ENCODE data around the gene NGB. TPM values are rescaled to one million over a fixed set of nuclear protein-coding genes. Genes with fewer than 3 reads are reported as not detected.
"Not testable (repeated sequence)": the region's sequence is repeated elsewhere in the genome, so short reads cannot be mapped to it uniquely, and the experiment has no call there.

The NGB gene
- polyA plus RNA-seq, 3 donors, result not detected

- peak in 10 of 11 donors; percentile 53 to 80 (median 70) for DNase-seq (ENCODE audit: extremely low read depth in 1 of 11, low read depth in 9 of 11, low spot score in 4 of 11)
Measured at GRCh38 chr14:77301103-77301502, 30.1 kb upstream of the NGB start.

DNA sequence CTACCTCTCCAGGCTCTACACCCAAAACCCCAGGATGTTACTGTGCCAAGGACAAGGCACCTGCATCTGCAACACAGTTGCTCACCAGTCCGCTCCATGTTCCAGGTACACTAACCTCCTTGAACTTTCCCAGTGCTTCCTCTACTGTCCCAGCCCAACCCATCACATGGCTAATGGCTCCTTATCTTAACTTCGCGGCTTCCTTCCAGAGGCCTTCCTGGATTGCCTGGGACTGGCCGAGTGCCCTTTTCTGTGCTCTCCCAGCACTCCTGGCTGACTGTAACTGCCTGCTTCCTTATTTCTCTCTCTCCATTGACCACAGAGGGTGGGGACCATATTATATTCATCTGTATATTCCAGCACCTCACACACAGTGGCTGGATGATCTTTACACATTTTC is 28.8 kb upstream of the NGB start:
- no peak for DNase-seq (ENCODE audit: extremely low read depth in 1 of 11, low read depth in 9 of 11, low spot score in 4 of 11)

DNA sequence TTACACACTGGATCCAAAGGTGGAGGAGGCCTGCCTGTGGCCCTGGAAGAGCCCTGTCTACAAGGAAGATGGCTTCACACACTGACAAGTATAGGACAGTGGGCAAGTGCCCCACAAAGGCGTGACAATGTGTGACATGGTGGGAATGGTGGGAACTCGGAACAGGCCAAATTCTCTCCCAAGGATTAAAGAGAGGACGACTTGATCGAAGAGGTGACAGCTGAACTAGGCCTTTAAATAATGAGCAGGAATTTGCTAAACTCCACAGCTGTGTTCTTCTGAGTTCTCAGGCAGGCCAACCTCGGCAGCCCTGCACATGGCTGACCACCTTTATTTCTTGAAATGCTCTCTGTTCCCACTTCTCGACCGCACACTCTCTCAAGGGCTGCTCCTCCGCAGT is 25.9 kb upstream of the NGB start:
- no peak for DNase-seq (ENCODE audit: extremely low read depth in 1 of 11, low read depth in 9 of 11, low spot score in 4 of 11)

GRCh38 chr14:77296155-77296554 is 25.1 kb upstream of the NGB start:
- DNase-seq (ENCODE audit: extremely low read depth in 1 of 11, low read depth in 9 of 11, low spot score in 4 of 11), result no peak

GRCh38 chr14:77290705-77291104 is 19.7 kb upstream of the NGB start:
- no peak for DNase-seq (ENCODE audit: extremely low read depth in 1 of 11, low read depth in 9 of 11, low spot score in 4 of 11)

- no peak for DNase-seq (ENCODE audit: extremely low read depth in 1 of 11, low read depth in 9 of 11, low spot score in 4 of 11)
Measured at GRCh38 chr14:77286576-77286975, 15.6 kb upstream of the NGB start.

DNA sequence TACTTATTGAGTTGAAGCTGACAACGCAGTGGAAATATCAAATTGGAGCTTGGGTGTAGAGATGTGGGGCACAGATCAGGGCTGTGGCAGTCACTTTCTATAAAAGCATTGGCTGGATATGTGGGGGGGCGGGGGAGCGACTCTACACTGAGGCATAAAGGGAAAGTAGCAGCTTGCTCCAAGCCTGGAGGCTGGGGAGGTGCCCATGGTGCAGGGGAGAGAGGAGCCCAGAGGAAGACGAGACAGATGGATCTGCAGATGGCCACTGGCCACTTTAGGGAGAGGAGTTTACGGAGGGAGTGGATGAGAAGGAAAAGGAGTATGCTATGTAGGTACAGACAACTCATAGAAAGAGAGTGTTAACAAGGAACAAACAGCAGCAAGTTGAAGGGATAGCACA is 13.5 kb upstream of the NGB start:
- DNase-seq (ENCODE audit: extremely low read depth in 1 of 11, low read depth in 9 of 11, low spot score in 4 of 11), result no peak

- no peak for DNase-seq (ENCODE audit: extremely low read depth in 1 of 11, low read depth in 9 of 11, low spot score in 4 of 11)
Measured at GRCh38 chr14:77284066-77284465, 13.1 kb upstream of the NGB start.

DNA sequence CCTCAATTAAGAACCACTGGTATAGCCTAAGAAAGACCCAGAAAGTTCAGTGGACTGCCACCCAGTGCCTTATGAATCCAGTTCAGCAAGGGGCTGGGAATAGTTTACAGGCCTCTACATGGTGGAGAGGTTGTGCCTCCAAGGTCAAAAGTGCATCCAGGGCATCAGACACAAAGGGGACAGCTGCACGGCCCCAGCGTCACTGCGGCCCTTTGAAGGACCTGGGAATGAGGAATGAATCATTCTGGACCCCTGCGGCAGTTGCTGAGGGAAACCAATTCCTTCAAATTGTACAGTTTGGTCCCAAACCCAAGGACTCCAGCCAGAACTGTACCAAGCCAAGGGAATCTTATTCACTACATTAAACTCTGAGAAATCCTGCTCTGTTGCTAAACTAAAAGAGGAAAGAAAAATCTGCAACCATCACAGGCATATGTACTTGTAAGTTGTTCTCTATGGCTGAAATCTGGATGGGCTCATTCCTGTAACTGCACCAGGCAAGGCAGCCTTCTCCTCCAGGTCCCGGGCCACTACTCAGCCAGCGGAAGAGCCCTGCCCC is 10.9 kb upstream of the NGB start:
- DNase-seq (ENCODE audit: extremely low read depth in 1 of 11, low read depth in 9 of 11, low spot score in 4 of 11), result no peak

DNA sequence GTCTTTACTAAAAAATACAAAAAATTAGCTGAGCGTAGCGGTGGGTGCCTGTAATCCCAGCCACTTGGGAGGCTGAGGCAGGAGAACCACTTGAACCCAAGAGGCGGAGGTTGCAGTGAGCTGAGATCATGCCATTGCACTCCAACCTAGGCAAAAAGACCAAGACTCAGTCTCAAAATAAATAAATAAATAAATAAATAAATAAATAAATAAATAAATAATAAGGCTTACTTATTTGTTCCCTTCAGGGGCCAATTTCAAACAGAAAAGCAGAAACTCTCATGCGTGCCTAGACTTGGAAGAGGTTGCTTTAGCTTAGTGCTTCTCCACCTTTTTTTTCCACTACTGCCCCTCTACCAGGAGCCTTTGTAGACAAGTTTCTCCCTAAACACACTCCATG is 9.9 kb upstream of the NGB start:
- not testable (repeated sequence) for DNase-seq (ENCODE audit: extremely low read depth in 1 of 11, low read depth in 9 of 11, low spot score in 4 of 11)

DNA sequence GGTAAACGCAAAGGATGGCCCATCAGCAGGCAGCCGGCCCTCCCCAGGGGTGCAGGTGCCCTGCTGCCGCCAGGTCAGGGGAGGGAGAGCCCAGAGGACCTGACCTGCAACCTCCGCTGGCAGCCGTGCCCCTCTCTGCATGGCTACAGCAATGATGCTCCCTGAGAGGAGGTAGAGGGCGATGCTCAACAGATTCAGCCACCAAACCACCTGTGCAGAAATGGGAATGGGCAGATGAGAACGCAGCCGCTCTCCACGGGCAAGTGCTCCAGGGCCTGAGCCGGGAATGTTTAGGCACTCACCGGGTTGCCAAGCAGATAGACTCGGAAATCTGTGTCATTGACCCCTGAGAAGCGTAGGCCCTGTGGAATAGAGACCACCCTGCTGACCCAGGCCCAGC is 8.7 kb upstream of the NGB start:
- DNase-seq (ENCODE audit: extremely low read depth in 1 of 11, low read depth in 9 of 11, low spot score in 4 of 11), result no peak

DNA sequence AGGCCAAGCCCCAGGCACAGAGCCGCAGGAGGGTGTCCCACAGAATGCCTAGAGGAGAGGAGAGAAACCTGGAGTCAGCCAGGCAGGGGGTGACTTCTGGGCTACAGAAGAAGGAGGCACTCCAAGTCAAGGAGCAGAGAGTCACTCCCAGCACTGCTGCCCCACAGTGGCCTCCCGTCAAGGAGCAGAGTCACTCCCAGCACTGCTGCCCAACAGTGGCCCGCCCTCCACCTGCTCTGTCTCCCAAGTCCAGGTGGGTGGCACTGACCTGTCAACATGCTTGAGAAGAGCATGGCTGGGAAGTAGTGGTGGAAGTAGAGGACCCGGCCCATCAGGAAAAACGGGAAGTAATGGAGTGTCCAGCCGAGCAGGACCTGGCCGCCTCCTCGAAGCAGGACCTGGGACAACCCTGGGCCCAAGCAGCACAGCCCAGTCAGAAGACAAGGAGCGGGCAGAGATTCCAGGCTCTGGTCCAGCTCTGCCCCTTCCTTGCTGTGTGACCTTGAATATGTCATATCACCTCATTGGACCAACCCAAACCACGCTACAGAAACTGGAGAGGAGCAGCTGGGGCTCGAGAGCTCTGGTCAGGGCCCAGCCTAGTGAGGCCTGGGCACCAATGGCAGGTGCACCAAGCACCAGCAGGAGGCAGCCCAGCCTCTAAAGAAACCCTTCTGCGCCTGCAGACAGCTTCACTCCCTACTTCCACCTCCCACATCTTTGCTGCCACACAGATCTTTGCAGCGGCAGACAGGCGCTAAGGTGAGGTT is 7.6 kb upstream of the NGB start:
- DNase-seq (ENCODE audit: extremely low read depth in 1 of 11, low read depth in 9 of 11, low spot score in 4 of 11), result no peak

- DNase-seq (ENCODE audit: extremely low read depth in 1 of 11, low read depth in 9 of 11, low spot score in 4 of 11), result no peak
Measured at GRCh38 chr14:77276959-77277358, 6.0 kb upstream of the NGB start.

- DNase-seq (ENCODE audit: extremely low read depth in 1 of 11, low read depth in 9 of 11, low spot score in 4 of 11), result no peak
Measured at GRCh38 chr14:77276295-77276935, 5.4 kb upstream of the NGB start.

DNA sequence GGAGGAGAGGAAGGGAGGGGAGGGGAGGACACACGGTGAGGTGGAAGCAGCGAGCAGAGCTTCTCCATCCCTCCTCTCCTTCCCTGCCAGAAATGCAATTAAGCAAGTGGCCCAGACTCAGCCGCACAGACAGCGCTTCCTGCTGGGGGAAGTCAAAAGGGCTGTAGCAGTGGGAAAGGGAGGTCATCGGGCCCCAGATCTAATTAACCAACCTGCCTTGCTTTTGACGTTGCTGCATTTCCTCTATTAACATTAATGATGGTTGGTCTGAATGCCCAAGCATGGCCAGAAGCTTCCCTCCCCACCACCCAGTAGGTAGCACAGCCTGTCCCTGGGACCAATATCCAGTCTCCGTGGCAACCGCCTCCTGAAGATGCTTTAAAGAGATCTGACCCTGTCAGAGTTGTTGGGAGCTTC is 4.6 kb upstream of the NGB start:
- DNase-seq (ENCODE audit: extremely low read depth in 1 of 11, low read depth in 9 of 11, low spot score in 4 of 11), result no peak

DNA sequence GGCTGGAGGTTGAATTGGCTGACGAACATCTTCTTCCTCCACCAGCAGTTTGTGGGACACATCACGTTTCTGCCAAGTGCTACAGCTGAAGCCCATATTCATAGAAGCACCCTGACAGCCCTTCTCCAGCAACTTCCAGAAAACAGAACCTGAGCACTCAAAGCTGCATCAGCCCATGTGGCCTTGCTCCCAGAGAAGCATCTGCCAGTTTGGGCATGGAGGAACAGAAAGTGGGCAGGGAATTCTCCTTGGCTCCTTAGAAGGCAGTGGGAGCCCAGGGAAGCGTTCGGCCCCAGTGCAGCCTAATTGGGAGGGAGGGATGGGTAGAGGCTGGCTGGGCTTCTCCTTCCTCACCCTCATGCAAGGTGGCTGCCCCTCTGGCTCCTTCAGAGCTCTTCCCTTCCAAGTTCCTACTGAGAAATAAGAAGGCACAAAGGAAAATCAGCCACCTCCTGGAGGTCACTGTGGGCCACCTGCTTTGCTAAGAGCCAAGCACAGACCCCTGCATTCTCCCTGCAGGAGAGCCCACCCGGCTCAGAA is 4.1 kb upstream of the NGB start:
- no peak for DNase-seq (ENCODE audit: extremely low read depth in 1 of 11, low read depth in 9 of 11, low spot score in 4 of 11)

DNA sequence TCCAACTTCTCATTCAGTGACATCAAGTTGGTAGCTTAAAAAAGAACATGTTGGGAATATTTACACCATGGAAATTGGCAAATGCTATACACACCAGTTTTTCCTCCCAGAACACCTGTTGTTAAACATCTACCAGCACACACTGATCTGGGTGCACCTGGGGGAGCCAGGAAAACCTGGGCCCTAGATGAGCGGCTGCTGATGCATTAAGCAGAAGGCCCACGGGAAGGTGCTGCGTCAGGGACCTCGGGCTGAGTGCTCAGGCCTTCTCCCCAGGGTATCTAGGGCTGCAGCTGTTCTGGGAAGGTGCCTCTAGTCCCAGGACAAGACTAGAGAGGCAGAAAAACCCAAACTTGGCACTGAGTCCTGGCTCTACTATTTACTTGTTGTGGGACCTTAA is 2.8 kb upstream of the NGB start:
- no peak for DNase-seq (ENCODE audit: extremely low read depth in 1 of 11, low read depth in 9 of 11, low spot score in 4 of 11)

- DNase-seq (ENCODE audit: extremely low read depth in 1 of 11, low read depth in 9 of 11, low spot score in 4 of 11), result no peak
Measured at GRCh38 chr14:77272261-77272660, 1.3 kb upstream of the NGB start.

DNA sequence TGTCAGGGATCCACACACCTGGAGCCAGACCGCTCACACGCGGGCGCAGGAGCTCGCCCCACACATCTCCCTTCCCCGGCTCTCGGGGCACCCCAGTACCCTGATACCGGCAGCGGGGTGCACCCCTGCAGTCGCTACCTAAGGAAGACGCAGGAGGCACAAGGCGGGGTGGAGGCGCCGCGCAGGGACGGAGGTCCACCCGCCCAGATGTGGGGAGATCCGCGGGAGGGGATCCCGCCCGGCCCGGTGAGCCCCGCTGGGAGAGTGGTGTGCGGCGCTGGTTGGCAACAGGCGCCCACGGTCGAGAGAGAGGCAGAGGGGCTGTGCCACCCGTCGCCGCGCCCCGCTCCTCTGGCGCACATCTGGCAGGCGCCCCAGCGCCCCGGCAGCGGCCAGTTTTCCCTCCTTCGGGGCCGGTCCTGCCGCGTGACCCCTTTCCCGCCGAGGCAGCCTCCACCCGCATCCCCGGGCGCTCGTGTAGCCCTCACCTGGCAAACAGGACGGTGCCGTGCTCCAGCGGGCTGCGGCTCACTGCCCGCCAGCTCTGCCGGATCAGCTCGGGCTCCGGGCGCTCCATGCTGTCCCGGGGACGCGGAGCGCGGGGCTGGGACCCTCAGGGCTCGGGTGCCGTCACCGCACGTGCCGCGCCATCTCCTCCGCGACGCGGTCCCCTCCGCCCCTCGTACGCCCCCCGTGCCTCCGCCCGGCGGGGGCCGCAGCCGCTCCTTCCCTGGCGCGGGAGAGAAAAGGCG is 469 bp downstream of the NGB start:
- no peak for DNase-seq (ENCODE audit: extremely low read depth in 1 of 11, low read depth in 9 of 11, low spot score in 4 of 11)
